NCI-H1417 (cell line): ENCODE data around the gene NOS3.
A peak's percentile ranks its signal among the peaks of the same experiment; 100 is the strongest.
"Not testable (repeated sequence)": the region's sequence is repeated elsewhere in the genome, so short reads cannot be mapped to it uniquely, and the experiment has no call there.

Source experiments
- DNase-seq, 3 experiments: peaks; one replicate each; lab custom pipeline; 2025; lab: John Stamatoyannopoulos, UW

Gene NOS3

DNA sequence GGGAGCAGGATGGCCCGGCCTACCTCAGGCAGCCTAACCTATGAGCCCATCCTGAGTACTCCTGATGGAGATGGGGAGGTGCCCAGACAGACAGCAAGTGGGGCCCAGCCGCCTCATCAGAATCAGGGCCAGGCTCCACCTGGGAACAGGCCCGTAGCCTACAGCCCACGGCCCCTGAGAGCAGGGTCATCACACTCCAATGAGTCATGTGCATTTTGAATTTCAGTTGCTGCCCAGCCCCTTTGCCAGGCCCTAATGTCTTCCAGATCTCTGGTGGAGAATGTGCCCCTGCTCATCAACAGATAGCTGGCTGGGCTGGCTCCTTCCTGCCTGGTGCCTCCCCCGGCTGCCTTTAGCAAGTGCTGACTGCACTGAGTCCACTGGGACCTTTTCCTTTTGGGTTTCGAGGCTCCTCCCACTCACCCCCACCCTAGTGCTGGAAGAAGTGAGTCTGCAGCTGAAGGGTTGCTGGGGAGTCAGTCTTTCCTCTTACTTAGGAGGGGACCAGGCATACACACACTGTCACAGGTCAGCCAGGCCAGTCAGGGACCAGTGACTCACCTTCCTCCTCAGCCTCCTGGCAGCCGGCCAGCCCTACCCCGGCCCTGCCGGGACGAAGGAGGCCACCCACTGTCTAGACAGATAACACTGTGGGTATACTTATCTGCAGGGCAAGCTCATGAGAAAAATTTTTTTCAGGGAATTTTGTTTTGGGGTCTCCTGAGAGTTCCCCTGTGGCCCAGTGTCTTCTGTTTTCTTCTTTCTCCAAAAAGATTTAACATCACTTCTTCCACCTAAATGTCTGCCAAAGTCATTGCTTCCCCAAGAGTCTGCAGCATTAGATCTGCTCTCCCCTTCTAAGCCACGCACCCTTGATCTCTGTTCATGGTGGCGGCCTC is 48.4 kb downstream of the NOS3 start:
- DNase-seq = peak in 1 of 3 experiments; percentile 27

- no peak for DNase-seq
Observed at GRCh38 chr7:151039850-151040548, 49.2 kb downstream of the NOS3 start.

GRCh38 chr7:151040616-151041375 is 50.0 kb downstream of the NOS3 start:
- DNase-seq = no peak

GRCh38 chr7:151043449-151043848 is 52.6 kb downstream of the NOS3 start:
- DNase-seq = not testable (repeated sequence)

GRCh38 chr7:151043959-151044358 is 53.1 kb downstream of the NOS3 start:
- DNase-seq = no peak

- DNase-seq = no peak
Observed at GRCh38 chr7:151045262-151045661, 54.4 kb downstream of the NOS3 start.

- no peak for DNase-seq
Observed at GRCh38 chr7:151045967-151046366, 55.1 kb downstream of the NOS3 start.

DNA sequence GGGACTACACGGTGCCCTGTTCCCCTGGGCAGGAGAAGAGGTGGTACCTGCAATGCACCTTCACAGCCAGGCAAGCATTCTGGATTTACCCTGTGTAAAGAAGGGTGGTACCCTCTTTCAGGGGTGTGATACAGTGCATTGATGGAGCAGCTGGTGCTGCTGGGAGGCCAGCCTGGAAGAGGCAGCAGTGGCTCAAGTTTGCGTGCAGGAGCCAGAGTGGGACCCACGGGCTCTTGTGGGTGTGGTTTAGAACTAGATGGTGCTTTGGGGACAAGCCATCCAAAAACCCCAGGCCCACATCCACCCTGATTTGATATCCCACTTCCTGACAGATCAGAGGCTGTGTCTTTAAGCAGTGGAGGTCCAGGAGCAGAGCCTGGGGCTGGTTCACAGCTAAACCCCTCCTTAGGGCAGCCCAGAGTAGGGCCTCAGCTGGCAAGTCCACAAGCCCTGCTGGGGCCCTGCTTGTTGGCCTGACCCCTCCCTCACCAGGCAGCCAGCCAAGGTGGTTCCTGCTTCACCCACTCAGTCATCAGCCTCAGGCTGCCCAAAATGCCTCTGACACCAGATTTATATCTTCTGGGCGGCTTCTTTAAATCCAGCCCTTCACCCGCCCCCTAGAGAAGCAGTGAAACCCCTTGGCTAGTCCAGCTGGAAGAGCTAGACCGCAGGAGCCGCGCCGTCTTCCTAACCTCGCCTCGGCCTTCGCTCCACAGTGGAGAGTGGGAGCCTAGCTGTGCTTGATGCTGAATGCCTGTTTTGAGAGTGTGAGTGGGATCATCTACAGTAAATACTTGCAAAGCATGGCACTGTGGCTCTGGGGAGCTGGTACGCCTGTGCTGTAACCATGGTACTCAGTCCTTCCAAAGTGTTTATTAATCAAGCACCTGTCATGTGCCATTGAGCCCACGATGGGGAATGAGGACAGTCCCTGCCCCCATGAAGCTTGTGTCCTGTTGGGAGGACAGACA is 56.1 kb downstream of the NOS3 start:
- DNase-seq = peak; percentile 18 to 83 (median 56)

GRCh38 chr7:151047976-151048815 is 57.4 kb downstream of the NOS3 start, which contains the start of gene ASIC3:
Gene ASIC3, plus strand, starts transcription at chr7:151048531. Its CDS starts 355 bp downstream, at chr7:151048886.
- peak in 1 of 3 experiments; percentile 19 for DNase-seq

DNA sequence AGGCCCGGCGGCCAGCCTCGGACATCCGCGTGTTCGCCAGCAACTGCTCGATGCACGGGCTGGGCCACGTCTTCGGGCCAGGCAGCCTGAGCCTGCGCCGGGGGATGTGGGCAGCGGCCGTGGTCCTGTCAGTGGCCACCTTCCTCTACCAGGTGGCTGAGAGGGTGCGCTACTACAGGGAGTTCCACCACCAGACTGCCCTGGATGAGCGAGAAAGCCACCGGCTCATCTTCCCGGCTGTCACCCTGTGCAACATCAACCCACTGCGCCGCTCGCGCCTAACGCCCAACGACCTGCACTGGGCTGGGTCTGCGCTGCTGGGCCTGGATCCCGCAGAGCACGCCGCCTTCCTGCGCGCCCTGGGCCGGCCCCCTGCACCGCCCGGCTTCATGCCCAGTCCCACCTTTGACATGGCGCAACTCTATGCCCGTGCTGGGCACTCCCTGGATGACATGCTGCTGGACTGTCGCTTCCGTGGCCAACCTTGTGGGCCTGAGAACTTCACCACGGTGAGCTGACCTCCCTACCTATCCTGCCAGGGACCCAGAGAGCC is 58.2 kb downstream of the NOS3 start:
- no peak for DNase-seq

DNA sequence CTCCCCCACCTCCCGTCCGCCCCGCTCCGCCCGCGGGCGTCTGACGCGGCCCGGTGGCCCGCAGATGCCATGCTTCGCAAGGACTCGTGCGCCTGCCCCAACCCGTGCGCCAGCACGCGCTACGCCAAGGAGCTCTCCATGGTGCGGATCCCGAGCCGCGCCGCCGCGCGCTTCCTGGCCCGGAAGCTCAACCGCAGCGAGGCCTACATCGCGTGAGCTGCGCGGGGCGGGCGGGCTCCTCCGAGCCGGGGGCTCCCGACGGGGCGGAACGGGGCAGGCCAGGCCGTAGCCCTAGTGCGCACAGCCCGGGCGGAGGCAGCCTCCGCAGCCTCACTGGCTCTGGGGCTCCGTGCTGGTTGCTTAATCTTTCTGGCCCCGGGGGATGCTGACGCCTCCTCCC is 60.3 kb downstream of the NOS3 start:
- no peak for DNase-seq

DNA sequence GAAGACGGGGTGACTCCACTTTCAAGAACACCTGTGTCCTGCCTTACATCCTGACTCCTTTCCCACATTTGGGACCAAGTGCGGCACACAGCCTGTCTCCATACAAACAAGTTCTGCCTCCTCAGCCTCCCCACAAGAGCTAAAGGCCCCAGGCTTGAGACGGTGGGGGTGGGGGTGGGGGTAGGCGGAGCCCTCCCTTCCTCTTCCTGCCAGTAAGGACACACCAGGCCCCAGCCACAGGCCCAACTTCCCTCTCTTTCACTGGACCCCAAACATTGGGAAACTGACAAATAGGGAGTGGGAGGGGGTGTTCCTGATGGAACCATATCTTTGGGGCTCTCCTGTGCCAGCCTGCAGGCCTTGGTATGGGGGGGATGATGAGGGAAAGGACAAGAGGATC is 62.3 kb downstream of the NOS3 start:
- DNase-seq = no peak

- no peak for DNase-seq
Observed at GRCh38 chr7:151053751-151054150, 62.9 kb downstream of the NOS3 start.

DNA sequence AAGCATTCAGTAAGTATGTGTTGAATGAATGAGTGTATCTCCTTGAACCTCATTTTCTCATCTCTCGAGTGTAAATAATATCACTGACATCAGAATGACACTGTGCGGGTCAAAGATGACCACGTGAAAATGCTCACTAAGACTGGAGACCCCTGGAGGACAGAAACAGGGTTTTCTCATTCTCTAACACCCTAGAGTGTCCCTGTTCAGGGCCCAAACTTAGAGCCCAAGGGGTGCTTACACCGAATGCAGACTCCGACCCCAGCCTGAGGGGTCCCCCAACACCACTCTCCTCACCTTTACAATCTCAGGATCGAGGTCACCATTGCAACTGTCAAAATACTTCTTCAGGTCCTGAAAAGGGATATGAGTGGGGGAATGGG is 65.5 kb downstream of the NOS3 start:
- DNase-seq = no peak

- DNase-seq = peak in 1 of 3 experiments; percentile 41
Observed at GRCh38 chr7:151056666-151057505, 66.1 kb downstream of the NOS3 start.

DNA sequence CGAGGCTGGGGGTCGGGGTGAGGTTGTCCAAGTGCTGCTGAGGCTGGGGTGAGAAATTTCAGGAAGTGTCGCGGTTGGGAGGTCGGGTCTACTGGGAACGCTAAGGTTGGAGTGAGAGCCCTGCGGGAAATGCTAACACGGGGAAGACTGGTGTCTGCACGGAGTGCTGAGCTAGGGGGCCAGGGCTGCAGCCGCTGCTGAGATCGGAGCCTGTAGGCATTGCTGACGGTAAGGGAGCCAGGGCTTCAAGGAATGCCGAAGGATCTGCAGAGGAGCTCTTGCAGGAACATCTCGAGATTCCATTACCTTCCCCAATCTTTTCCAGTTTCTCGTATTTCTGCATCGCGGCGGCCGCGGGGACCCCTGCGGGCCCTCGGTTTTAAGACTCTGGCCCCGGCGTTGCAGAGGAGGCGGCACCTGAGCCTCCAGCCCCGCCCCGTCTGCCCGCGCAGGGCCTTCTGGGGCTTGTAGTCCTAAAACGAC is 66.7 kb downstream of the NOS3 start, which contains the start of gene CDK5:
CDK5 (minus strand) TSS at position 392 of the 483 bp plus-strand sequence; CDS start at position 343, 49 bp downstream.
- no peak for DNase-seq

DNA sequence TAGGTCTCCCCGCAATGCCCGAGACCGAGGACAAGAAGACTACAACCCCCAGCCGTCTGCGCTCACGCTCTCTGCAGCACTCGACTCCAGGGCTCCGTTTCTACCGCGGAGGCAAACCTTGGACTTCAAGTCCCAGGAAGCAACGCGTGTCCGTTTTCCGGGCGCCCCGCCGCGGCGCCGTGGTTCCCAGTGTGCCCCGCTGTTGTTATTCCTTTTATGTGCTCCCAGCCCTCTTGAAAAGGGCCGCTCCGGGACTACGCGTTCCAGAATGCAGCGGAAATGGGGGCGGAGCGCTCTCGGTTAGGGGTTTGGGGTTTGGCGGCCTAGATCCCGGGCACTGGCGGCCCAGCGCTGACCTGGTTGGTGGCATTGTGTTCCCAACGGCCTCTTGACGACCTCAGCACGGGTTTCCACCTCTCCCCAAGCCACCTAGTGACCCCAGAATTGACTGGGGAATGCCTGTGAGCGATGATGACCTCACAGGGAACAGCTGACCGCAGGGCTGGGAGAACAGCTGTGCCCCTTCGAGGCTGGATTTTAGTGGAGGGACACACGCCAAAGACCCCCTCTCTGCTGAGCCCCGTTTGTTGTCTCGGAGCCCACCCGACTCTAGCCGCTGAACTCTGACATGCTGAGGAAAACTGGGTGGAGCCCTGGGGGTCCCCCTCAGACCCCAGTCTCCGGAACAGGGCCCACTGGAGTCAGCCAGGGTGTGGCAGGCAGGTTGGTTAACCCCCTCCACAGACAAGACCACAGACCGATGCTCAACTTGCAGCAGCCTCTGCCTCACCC is 67.4 kb downstream of the NOS3 start:
- DNase-seq = peak; percentile 99 to 100 (median 99)
